ENCODE data around the gene ARVCF. TPM values are rescaled to one million over a fixed set of nuclear protein-coding genes. Genes with fewer than 3 reads are reported as not detected.

Gene ARVCF
- total RNA-seq, 3 donors from 2014 or later (not counting 1 experiment from before 2014, with no cell fraction given), result 37.8 to 62.0 (median 38.7) TPM

GRCh38 chr22:20051927-20052308, 35.3 kb upstream of the ARVCF start:
- Histone ChIP-seq H3K4me3 (ENCODE audit: low read length) (no peak overlapping the region), H3K27ac (ENCODE audit: low read length) (no peak overlapping the region), H3K9me3 (ENCODE audit: control insufficient read depth, insufficient read depth, low read length) (no peaks in the 10 kb centered on the region), H3K27me3 (ENCODE audit: control insufficient read depth, insufficient read depth, low read length) (no peaks in the 10 kb centered on the region), H3K4me1 (ENCODE audit: control insufficient read depth, insufficient read depth, low read length) (no peaks in the 10 kb centered on the region), H3K36me3 (ENCODE audit: control insufficient read depth, insufficient read depth, low read length) (peaks cover 38% of the 10 kb centered on the region)
- TF ChIP-seq, protein P1, sequence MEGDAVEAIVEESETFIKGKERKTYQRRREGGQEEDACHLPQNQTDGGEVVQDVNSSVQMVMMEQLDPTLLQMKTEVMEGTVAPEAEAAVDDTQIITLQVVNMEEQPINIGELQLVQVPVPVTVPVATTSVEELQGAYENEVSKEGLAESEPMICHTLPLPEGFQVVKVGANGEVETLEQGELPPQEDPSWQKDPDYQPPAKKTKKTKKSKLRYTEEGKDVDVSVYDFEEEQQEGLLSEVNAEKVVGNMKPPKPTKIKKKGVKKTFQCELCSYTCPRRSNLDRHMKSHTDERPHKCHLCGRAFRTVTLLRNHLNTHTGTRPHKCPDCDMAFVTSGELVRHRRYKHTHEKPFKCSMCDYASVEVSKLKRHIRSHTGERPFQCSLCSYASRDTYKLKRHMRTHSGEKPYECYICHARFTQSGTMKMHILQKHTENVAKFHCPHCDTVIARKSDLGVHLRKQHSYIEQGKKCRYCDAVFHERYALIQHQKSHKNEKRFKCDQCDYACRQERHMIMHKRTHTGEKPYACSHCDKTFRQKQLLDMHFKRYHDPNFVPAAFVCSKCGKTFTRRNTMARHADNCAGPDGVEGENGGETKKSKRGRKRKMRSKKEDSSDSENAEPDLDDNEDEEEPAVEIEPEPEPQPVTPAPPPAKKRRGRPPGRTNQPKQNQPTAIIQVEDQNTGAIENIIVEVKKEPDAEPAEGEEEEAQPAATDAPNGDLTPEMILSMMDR (IDR thresholded peaks at IDR 0.05), result no peak
- Mint-ChIP-seq H3K9me3 (no peaks in the 10 kb centered on the region), H3K27ac (no peak overlapping the region), H3K4me1 (peaks cover 0 to 6% of the 10 kb centered on the region in 2 donors), H3K36me3 (no peaks in the 10 kb centered on the region), H3K27me3 (ENCODE audit: low read depth in 2 of 2) (no peaks in the 10 kb centered on the region), H3K4me3 (no peak overlapping the region)
- ATAC-seq, result no peak
- intact Hi-C loops (cut with micrococcal nuclease), result no loop called here
- no peak for DNase-seq
- WGBS (ENCODE audit: insufficient coverage), result 95% methylated on average over 6 of the region's 6 CpGs

- no peak overlapping the region for H3K4me3 ChIP-seq (ENCODE audit: low read length)
- Mint-ChIP-seq H3K4me3 (no peak overlapping the region), H3K27me3 (ENCODE audit: low read depth in 2 of 2) (no peaks in the 10 kb centered on the region), H3K4me1 (peaks cover 0 to 9% of the 10 kb centered on the region in 2 donors), H3K27ac (no peak overlapping the region), H3K9me3 (no peaks in the 10 kb centered on the region), H3K36me3 (no peaks in the 10 kb centered on the region)
- DNase-seq, result no peak
- no peak overlapping the region for H3K27ac ChIP-seq (ENCODE audit: low read length)
- peaks cover 31% of the 10 kb centered on the region for H3K36me3 ChIP-seq (ENCODE audit: control insufficient read depth, insufficient read depth, low read length)
- ATAC-seq, result no peak
- no peaks in the 10 kb centered on the region for H3K4me1 ChIP-seq (ENCODE audit: control insufficient read depth, insufficient read depth, low read length)
- H3K27me3 ChIP-seq (ENCODE audit: control insufficient read depth, insufficient read depth, low read length), result no peaks in the 10 kb centered on the region
- no peaks in the 10 kb centered on the region for H3K9me3 ChIP-seq (ENCODE audit: control insufficient read depth, insufficient read depth, low read length)
- TF ChIP-seq, protein P1 (IDR thresholded peaks at IDR 0.05), result no peak
- WGBS (ENCODE audit: insufficient coverage), result 89% methylated on average over 1 of the region's 4 CpGs
- intact Hi-C loops (cut with micrococcal nuclease), result no loop called here
Measured at GRCh38 chr22:20046730-20047129, 30.1 kb upstream of the ARVCF start.

DNA sequence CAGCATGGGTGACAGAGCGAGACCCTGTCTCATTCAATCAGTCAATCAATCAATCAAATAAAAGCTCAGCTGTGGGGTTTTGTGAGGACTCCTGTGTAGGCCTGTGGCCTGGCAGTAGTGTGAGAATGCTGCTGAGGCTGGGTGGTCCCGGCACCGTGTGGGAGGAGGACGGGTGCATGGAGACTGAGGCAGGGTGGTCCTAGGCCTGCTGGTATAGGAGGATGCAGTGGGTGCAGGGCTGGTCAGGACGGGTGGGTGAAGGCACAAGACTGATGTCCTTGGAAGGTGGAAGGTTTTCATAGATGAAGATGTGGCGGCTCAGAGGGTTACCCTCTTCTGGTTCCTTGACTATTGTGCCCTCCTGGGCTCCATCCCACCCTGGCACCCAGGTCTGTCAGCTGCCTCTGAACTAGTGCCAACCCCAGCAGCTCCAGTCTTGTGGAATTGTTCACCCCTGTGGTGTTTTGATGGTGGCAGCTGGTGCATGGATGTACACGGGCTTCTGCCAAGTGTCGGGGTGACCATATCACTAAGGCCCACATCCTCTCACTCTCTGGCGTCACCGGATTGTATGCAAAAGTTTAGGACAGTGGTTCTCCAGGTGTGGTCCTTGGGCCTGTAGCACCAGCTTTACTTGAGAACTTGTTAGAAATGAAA, 28.0 kb upstream of the ARVCF start:
- peaks cover 0 to 9% of the 10 kb centered on the region in 2 donors for H3K4me1 Mint-ChIP-seq
- H3K27me3 ChIP-seq (ENCODE audit: control insufficient read depth, insufficient read depth, low read length), result no peaks in the 10 kb centered on the region
- no peaks in the 10 kb centered on the region for H3K36me3 Mint-ChIP-seq
- no peak overlapping the region for H3K27ac ChIP-seq (ENCODE audit: low read length)
- WGBS (ENCODE audit: insufficient coverage), result 96% methylated on average over 9 of the region's 10 CpGs
- H3K27me3 Mint-ChIP-seq (ENCODE audit: low read depth in 2 of 2), result no peaks in the 10 kb centered on the region
- intact Hi-C loops (cut with micrococcal nuclease), result no loop called here
- no peaks in the 10 kb centered on the region for H3K4me1 ChIP-seq (ENCODE audit: control insufficient read depth, insufficient read depth, low read length)
- no peaks in the 10 kb centered on the region for H3K9me3 Mint-ChIP-seq
- TF ChIP-seq, protein P1 (IDR thresholded peaks at IDR 0.05), result no peak
- ATAC-seq (no peak), DNase-seq (no peak)
- H3K36me3 ChIP-seq (ENCODE audit: control insufficient read depth, insufficient read depth, low read length), result peaks cover 36% of the 10 kb centered on the region
- peak overlapping the region in 1 of 2 donors; percentile 47 for H3K27ac Mint-ChIP-seq
- H3K4me3 ChIP-seq (ENCODE audit: low read length), result no peak overlapping the region
- no peak overlapping the region for H3K4me3 Mint-ChIP-seq
- no peaks in the 10 kb centered on the region for H3K9me3 ChIP-seq (ENCODE audit: control insufficient read depth, insufficient read depth, low read length)

- Mint-ChIP-seq H3K36me3 (no peaks in the 10 kb centered on the region), H3K27me3 (ENCODE audit: low read depth in 2 of 2) (no peaks in the 10 kb centered on the region), H3K4me3 (no peak overlapping the region), H3K9me3 (no peaks in the 10 kb centered on the region), H3K4me1 (peaks cover 0 to 6% of the 10 kb centered on the region in 2 donors), H3K27ac (no peak overlapping the region)
- Histone ChIP-seq H3K27me3 (ENCODE audit: control insufficient read depth, insufficient read depth, low read length) (no peaks in the 10 kb centered on the region), H3K4me1 (ENCODE audit: control insufficient read depth, insufficient read depth, low read length) (no peaks in the 10 kb centered on the region), H3K4me3 (ENCODE audit: low read length) (no peak overlapping the region), H3K27ac (ENCODE audit: low read length) (no peak overlapping the region), H3K9me3 (ENCODE audit: control insufficient read depth, insufficient read depth, low read length) (no peaks in the 10 kb centered on the region), H3K36me3 (ENCODE audit: control insufficient read depth, insufficient read depth, low read length) (peaks cover 37% of the 10 kb centered on the region)
- 92% methylated on average over 7 of the region's 7 CpGs for WGBS (ENCODE audit: insufficient coverage)
- intact Hi-C loops (cut with micrococcal nuclease), result no loop called here
- no peak for ATAC-seq
- no peak for DNase-seq
- TF ChIP-seq, protein P1 (IDR thresholded peaks at IDR 0.05), result no peak
Measured at GRCh38 chr22:20043997-20044342, 27.3 kb upstream of the ARVCF start.

Data from natural killer cell (primary cell).